Left forelimb (tissue), 1 donor: ENCODE results near the gene NSMCE1.
"Not testable (repeated sequence)": the region's sequence is repeated elsewhere in the genome, so short reads cannot be mapped to it uniquely, and the experiment has no call there.

ENCODE experiments used
- DNase-seq: peaks from one replicate; pipeline ENCODE4 v3.0.0-alpha.2; 2018; ENCODE audit warnings: low spot score

NSMCE1 gene

DNA sequence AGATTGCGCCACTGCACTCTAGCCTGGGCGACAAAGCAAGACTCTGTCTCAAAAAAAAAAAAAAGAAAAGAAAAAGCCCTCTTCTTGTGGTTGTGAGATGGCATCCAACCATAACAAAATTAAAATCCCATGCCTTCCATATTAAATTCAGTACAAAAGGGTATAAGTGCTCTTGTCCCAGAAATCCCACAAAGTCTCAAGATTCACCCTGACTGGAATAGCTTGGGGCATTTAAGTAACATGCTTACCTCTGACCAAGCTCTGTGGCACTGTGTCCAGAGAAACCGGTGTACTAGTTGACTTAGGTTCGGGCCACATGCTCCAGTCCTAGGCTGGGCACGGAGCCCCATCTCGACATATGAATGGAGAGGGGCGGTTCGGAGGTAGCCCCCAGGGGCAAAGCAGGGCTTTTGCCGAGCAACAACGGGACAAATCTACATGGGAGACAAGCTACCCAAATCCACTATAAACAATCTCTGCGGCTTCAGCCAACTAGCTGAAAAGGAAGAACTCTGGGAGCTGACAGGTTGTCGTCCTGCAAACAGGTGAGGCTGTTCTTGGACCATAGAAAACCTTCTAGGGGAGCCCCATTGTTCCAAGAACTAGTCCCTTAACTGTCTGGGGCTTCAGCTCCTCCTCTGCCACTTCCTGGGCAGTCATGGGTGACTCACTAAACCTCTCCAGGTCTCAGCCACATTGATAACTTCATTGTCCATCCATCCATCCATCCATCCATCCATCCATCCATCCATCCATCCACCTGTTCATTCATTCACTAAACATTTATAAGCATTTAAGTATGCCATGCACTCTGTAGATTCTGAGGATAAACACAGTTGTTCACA lies 34.9 kb upstream of the NSMCE1 start:
- peak; percentile 41 for DNase-seq

DNA sequence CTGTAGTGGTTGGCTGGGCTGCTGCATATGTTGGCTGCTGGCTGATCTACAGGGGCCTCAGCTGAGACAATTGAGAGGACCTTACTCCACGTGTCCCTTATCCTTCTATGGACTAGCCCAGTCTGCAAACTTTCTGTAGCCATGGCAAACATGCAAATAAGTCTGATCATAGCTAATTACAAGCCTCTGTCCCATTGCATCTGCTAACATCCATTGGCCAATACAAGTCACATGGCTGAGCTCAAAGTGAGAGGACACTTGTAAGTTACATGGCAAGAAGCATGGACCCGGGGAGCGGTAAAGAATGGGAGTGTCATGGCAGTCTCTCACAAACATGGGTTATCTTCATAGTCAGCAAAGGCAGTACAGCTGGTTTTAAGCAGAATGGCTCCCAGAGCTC lies 33.6 kb upstream of the NSMCE1 start:
- peak; percentile 5 for DNase-seq

DNA sequence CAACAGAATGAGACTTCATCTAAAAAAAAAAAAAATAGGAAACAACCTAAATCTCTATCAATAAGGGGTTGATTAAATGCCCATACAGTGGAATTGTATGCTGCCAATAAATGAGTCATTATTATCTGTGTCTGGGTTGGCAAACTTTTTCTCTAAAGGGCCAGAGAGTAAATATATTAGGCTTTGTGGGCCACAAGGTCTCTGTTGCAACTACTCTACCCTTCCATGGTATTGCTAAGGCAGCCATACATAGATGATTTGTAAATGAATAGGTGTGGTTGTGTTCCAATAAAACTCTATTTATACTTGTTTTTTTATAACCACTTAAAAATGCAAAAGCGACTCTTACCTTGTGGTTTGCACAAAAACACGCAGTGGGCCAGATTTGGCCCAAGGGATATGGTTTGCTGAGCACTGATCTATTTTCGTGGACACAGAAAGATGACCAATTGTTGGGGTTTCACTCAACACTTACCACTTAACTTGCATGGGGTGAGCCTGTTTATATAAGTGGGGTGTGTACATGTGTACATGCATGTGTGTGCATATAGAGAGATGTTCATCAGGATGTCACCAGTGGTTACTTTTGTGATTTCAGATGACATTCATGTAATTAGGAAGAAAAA lies 32.8 kb upstream of the NSMCE1 start:
- DNase-seq = peak; percentile 5

DNA sequence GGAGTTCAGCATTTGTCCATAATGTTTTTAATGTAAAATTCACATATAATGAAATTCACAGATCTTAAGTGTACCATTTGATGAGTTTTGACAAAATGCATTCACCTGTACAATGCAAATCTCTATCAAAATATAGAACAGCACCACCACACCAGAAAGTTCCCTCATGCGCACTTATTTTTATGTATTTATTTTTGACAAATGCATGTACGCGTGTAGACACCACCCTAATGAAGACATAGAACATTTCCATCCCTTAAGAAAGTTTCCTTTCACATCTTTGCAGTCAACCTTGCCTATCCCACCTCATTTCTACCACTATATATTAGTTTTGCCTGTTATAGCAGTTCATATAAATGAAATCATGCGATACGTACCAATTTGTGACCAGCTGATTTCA lies 29.6 kb upstream of the NSMCE1 start:
- DNase-seq = no peak

- no peak for DNase-seq
Measured at GRCh38 chr16:27293343-27293742, 24.8 kb upstream of the NSMCE1 start.

- DNase-seq = no peak
Measured at GRCh38 chr16:27291722-27292240, 23.2 kb upstream of the NSMCE1 start.

DNA sequence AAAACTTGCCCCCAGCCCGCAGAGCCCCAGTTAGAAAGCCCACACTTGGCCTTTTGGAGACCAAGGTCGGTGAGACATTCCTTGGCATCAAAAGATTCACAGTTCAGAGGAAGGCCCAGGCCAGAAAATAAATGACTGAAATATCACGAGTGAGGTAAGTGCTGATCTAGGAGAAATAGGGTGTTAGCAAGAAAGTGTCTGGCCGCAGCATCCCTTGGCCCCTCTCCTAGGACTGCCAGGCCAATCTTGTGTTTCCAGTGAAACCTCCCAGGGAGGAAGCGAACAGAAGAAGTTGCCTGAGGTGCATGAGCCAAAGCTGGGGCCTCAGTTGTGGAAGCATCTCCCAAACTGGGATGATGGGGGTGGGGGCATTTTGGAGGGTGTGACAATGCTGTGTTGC lies 22.5 kb upstream of the NSMCE1 start:
- DNase-seq = no peak

GRCh38 chr16:27290562-27290961 lies 22.0 kb upstream of the NSMCE1 start:
- DNase-seq = no peak

DNA sequence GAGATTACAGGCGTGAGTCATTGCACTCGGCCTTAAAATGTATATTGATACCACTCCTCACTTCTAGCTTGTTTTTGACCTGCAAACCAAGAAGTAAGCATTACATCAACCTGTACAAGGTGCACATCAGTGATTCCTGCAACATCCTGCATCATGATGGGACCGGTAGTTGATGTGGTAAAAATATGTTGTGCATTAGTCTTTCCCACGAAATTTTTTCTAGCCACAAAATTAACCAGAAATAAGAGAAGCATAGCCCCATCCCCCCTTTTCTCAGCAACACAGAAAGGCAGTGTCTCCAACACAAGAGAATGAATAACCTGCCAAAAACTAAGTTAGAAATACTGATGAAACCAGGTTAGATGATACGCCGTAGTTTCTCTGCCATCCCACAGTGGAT lies 21.1 kb upstream of the NSMCE1 start:
- DNase-seq = no peak

DNA sequence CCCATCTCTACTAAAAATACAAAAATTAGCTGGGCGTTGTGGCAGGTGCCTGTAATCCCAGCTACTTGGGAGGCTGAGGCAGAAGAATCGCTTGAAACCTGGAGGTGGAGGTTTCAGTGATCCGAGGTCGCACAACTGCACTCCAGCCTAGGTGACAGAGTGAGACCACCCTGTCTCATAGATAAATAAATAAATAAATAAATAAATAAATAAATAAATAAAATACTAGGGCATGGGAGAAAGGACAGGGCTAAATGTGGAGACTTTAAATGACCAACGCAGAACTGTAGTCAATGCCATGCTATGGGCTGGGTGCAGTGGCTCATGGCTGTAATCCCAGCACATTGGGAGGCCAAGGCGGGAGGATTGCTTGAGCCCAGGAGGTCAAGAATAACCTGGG lies 19.7 kb upstream of the NSMCE1 start:
- not testable (repeated sequence) for DNase-seq

DNA sequence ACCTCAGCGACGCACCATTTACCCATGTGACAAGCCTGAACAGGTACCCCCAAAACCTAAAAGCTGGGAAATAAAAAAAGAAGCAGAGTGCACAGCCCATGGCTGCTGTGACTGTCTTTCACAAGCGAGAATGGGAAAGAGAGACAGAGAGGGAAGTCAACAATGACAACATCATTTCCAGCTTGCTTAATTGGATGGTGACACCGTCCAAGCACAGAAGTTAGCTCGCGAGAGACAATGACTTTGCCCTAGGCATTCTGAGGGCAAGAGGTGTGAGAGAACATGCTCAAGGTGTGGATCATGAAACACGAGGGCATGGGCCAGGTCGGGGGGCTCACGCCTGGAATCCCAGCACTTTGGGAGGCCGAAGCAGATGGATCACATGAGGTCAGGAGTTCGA lies 19.3 kb upstream of the NSMCE1 start:
- no peak for DNase-seq

DNA sequence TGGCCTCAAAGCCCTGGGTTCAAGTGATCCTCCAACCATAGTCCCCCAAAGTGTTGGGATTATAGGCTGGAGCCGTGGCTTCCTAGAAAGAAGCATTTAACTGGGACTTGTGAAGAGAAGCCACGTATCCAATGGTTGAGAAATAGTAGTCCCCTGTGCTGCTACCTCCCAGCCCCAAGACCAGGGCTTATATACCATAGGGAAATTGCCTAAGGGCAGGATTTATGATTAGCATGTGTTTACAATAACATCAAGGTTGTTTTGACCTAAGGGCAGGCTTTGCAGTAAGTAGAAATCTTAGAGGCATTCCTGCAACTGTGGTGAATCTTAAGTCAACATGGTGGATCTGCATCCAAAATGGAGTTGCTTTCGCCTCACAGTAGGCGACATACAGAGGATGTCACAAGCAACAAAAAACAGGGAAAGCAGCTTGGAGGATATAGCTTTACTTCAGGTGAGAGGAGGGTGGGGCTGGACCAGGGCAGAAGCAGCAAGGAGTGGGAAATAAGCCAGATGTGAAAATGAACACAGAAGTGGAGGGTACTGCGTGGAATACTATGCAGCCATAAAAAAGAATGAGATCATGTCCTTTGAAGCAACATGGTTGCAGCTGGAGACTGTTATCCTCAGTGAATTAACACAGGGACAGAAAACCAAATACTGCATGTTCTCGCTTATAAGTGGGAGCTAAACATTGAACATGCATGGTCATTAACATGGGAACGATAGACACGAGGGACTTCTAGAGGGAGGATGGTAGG lies 18.7 kb upstream of the NSMCE1 start:
- no peak for DNase-seq

GRCh38 chr16:27286451-27286850 lies 17.9 kb upstream of the NSMCE1 start:
- no peak for DNase-seq

DNA sequence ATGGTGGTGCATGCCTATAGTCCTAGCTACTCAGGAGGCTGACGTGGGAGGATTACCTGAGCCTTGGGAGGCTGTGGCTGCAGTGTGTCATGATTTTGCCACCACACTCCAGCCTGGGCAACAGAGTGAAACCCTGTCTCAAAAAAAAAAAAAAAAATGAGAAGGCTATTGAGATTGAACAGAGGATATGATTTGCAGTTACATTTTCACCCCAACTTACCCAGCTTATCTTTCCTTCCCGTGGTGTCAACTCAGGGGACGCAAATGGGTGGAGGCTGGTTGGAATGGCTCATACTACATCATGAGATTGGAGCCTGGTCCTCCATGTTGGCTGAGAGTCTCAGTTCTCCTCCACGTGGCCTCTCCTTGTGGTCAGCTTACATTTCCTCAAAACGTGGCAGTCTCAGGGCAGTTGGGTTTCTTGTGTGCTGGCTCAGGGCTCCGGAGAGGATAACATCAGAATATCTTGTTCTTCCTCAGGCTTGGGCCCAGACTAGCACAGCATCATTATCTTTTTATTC lies 17.2 kb upstream of the NSMCE1 start:
- no peak for DNase-seq

DNA sequence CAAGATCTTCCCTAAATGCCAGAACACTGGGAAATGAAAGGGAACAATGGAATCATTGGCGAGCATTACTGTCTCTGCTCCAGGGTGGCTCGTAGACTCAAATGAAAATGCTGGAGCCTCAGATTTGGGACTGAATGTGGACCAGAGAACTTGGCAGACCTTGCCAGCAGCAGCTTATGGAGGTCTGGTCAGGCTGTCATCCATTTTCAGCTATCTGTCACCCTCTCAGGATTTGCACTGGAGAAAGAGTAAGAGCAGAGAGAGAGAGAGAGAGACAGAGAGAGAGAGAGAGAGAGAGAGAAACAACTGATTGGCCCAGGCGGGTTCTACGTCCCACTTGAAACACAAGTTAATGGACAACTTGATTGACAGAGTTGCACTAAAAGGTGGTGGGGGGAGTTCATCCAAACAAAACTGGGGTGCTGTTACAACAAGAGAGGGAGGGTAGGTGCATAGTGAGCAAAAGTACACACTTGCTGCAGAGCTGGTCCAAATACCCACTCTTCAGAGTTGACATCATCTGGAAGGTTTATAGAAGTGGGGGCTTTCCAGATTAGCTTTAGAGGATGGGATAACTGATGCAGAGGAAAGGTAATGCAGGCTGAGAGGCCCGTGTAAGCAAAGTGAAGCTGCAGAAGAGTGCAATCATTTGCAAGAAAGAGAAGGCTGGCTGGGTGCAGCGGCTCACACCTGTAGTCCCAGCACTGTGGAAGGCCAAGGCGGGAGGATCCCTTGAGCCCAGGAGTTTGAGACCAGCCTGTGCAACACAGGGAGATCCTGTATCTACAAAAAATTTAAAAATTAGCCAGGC lies 16.5 kb upstream of the NSMCE1 start:
- DNase-seq = no peak

- no peak for DNase-seq
Measured at GRCh38 chr16:27281243-27281642, 12.7 kb upstream of the NSMCE1 start.

GRCh38 chr16:27275394-27275793 lies 6.8 kb upstream of the NSMCE1 start:
- no peak for DNase-seq

- DNase-seq = not testable (repeated sequence)
Measured at GRCh38 chr16:27274424-27274874, 5.9 kb upstream of the NSMCE1 start.

- DNase-seq = no peak
Measured at GRCh38 chr16:27273670-27274423, 5.3 kb upstream of the NSMCE1 start.

GRCh38 chr16:27273330-27273669 lies 4.7 kb upstream of the NSMCE1 start:
- no peak for DNase-seq

- not testable (repeated sequence) for DNase-seq
Measured at GRCh38 chr16:27272697-27273096, 4.1 kb upstream of the NSMCE1 start.
